ENCODE data around the gene ZCCHC24.
"Not testable (repeated sequence)": the region's sequence is repeated elsewhere in the genome, so short reads cannot be mapped to it uniquely, and the experiment has no call there.

The ZCCHC24 gene

DNA sequence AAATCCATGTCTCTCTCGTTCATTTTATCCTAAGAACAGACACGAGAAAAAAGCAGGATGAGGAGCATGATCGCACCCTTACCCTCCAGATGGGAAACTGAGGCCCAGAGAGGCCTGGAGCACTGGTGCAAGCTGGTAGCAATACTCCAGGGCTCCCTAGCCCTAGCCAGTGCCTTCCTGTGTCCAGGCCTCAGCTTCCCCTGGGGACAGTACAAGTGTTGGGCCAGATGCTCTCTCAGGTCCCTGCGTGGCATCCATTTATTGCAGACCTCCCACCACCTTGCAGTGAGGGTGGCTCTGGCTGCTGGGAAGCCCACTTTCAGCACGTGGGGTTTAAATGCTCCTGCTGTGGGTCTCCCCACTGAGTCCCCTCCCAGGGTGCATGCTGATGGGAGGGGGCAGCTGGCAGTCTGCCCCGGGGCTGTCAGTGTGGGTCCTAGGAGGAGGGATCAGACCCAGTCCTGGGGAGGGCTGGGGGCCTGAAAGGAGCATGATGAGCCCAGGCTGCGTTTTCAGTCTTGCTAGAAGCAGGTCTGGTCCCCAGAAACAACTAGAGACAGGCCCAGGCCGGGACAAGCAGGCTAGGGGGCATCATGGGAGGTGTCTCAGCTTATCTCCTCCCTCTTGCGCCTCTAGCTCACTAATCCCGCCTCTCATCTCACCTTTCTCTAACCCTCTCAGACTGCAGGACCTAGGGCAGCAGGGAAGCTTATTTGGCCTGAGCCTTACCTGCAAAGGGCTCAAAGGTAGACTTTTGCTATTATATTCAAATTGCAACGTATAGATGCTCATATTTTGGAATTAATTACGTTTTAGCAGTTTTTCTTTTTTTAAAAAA is 98.8 kb downstream of the ZCCHC24 start:
- no peak for DNase-seq (ENCODE audit: low spot score)

DNA sequence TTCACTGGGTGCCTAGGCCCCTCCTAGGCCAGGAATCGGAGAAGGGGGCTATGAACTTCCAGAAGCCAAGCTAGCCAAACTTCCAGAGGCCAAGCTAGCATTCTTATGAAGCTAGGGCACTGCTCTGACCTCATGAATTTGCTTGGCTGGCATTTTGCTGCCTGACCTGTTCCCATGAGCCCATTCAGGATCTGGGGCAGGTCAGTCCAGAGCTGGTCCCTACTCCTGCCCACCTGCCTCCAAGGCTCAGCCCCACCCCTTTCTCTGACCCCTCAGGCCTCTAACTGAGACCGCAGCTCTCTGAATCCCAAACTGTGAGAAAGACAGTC is 99.4 kb downstream of the ZCCHC24 start:
- no peak for DNase-seq (ENCODE audit: low spot score)

DNA sequence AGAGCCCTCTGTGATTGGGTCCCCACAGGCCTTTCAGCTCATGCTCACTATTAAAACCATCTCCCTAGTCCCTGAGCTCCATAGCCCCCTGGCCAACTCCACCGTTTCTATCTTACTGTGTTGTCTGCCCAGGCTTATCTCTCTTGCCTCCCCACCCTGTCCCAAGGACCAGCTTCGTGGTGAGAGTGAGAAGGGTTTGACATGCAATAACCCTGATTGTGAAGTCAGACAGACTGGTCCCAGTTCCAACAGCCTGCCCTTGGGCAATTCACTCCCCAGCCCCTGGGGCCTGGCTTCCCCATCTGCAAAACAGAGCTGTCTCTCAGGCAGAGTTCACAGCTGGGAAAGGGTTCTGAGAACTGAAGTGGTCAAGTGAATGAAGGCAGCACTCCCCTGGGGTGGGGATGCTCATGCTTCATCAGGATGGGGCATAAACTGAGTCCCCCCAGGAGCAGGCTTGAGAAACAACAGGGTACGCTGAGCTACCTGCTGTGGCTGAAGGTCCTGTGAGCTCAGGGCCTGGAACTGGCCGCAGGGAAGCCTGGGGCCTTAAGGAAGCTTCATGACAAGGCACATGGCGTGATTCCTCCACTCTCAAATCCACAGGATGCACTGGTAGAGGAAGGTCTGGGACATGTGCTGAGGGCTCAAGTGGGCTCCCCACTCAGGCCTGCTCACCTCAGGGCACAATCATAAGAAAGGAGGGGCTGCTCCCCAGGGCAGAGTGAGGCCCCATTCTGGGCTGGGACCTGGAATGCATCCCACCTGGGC is 100.0 kb downstream of the ZCCHC24 start:
- DNase-seq (ENCODE audit: low spot score) = no peak

DNA sequence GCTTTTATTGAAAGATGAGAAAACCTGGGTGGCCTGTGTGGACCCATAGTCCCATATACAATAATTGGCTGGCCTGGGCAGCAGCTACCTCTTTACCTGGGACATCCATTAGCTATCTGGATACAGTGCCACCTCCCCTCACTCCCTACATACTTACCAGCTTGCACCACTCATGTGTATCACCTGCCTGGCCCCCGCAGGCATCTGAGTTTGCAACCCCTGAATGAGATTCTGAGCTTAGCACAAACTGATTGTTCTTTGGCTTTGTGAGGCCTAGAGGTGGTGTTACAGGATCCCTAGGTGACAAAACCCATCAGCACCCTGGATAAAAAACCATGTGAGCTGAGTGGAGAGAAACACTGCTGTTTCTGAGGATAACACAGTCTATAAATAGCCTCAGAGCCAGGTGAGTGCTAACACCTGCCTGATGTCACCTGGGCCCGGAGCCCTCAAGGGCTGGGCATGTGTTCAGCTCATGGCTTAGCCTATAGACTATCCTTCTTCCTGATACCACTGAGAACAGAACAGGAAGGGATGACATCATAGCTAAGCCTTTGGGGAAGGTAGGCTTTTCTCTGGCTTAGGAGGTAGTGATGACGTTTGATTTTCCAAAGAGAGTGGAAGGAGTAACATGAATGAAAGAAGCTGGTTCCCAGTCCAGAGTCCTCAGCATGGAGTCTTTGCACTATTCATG is 100.8 kb downstream of the ZCCHC24 start:
- DNase-seq (ENCODE audit: low spot score) = no peak

DNA sequence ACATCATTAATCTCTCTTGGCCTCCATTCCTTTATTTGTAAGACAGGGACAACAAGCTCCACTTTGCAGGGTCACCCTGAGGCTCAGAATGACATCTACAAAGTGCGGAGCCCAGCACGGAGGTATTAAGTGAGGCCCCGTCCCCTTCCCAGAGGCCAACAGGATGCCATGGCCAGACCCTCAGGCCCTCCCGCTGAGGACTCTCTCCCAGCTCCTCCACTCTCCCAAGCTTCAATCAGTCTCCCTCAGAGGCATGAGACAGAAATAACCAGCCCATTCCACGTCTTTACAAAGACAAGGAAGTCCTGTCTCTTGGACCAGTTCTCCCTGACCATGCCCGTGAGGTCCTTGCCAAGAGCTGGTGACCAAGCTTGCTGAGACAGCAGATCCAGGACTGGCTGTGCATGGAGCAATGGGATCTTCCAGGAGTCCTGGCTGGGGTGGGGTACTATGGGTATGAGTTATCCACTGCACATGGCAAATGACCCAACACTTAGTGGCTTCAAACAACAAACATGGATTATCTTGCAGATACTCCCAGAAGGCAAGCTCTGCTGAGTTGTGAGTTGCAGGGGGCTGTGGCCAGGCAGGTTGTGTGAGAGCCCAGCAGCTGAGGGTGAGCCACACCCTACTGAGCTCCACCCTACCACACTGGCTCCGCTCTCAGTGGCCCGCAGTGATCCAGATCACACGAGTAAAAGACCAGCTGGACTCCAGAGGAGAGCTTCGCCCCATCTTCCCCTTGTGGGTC is 102.4 kb downstream of the ZCCHC24 start:
- DNase-seq (ENCODE audit: low spot score) = no peak

DNA sequence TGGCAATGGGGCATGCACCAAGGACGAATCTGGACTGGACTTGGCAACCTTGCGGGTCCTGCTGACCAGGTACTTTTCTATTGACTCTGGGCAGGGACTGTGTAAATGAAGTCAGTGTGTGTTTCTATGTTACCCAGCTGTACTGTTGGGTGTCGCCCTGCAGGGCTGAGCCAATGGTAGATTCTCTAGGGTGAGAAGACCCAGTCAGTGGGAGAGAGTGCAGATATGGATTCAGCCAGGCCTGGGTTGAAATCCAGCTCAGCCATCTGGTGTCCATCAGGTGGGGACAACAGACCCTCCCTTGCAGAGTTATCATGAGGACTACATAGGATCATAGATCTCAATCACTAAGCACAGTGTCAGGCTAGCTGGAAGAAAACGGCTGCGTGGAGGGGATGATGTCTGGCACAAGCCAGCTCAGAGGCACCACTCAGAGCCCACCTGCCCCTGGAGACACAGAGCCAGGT is 103.1 kb downstream of the ZCCHC24 start:
- DNase-seq (ENCODE audit: low spot score) = no peak

DNA sequence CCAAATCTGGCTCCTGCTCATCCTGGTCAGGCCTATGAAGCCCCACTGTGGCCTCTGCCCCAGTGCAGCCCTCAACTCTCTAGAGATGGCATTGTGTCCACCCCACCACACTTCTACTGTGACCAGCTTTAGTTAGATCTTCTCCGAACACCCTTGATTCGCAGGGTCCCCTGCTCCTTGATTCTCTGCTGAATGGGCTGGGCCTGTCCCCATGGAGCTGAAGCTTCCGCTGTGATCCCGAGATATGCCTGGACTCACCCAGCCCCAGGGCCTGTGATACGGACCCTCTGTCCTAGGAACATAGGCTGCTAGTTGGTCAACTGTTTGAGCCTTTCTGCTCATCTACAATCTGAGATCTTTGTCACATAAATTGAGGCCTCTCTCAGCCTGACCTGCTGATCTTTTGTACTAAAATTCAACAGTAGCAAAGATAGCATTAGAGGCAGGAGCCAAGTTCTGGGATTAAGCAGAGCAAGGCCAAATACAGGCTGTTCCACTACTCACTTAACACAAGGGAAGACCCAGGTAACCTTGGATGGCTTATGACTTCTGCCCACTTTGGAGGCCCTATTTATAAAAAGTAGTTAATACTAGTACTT is 104.7 kb downstream of the ZCCHC24 start:
- no peak for DNase-seq (ENCODE audit: low spot score)

DNA sequence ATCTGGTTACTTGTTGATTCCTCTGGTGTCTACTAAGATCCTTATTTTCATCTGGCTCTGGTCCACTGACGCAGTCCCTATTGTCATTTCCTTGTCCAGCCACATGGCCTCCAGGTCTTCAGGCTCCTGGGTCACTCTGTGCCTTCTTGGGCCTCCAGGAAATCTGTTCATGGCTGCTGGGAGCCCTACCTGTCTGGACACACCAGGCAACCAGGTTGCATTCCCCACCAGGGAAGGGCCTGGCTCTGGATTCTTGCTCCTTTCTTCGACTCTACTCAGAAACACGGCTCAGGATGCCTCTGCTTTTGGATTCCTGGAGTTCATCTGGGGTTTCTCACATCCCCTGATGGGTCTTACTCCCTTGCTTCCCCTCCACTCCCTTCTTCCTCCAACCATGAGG is 106.2 kb downstream of the ZCCHC24 start:
- DNase-seq (ENCODE audit: low spot score) = no peak

DNA sequence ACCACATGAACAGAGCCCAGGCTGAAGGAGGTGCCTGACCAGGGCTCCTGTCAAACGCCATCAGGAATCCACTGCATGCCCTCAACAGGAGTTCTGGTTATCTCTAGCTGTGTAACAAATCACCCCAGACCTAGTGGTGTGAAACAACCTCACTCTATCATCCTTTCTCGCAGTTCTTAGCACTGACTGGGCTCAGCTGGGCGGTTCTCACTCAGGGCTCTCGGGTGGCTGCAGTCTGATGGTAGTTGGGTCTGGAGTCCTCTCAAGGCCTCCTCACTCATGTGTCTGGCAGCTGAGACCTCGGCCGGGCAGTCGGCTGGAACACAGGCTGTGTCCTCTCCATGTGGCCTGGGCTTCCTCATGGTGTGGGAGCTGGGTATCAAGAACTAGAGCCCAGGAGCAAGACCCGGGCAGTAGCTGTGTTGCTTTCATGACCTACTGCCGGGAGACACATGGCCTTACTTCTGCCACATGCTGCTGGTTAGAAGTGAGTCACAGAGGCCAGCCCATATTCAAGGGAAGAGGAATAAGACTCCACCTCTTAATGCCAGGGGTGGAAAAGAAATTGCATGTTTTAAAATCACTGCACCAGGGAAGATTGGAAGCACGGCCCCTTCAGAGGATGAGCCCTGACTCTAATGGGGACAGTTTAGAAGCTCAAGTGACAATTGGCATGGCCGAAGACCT is 107.5 kb downstream of the ZCCHC24 start:
- not testable (repeated sequence) for DNase-seq (ENCODE audit: low spot score)

DNA sequence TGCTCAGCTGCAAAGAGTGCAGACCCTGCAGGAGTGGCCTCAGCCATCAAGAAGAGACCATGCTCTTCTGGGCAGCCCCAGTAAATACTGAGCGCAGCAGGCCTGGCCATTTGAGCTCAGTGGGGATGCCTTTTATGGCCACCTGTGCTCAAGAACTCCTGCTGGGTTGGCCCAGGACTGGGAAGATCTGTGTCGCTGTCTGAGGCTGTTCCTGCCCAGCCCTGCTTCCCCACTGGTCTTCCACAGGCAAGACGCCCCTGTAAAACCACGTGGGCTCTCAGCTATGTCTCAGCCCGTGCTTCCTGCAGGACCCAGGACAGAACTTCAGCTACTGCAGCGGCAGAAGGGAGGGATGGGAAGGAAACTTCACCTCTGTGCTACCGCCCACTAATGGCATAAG is 108.7 kb downstream of the ZCCHC24 start:
- DNase-seq (ENCODE audit: low spot score) = no peak

DNA sequence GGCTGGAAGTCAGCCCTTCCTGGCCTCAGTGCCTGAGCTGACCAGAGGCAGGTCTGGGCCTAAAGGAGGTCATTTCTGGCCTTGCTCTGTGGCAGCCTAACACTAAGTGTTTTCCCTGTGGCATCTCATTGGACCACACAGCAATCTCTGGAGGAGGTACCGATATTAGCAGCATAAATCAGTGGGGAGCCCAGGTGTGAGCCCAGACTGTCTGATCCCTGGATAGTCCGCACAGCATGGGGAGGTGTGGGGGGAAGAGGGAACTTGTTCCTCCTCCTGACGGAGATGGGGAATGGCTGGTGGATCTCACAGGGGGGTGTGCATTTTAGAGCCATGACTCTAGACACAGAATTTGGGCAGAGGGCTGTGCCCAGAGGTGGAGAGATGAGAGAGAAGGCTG is 109.1 kb downstream of the ZCCHC24 start:
- no peak for DNase-seq (ENCODE audit: low spot score)

DNA sequence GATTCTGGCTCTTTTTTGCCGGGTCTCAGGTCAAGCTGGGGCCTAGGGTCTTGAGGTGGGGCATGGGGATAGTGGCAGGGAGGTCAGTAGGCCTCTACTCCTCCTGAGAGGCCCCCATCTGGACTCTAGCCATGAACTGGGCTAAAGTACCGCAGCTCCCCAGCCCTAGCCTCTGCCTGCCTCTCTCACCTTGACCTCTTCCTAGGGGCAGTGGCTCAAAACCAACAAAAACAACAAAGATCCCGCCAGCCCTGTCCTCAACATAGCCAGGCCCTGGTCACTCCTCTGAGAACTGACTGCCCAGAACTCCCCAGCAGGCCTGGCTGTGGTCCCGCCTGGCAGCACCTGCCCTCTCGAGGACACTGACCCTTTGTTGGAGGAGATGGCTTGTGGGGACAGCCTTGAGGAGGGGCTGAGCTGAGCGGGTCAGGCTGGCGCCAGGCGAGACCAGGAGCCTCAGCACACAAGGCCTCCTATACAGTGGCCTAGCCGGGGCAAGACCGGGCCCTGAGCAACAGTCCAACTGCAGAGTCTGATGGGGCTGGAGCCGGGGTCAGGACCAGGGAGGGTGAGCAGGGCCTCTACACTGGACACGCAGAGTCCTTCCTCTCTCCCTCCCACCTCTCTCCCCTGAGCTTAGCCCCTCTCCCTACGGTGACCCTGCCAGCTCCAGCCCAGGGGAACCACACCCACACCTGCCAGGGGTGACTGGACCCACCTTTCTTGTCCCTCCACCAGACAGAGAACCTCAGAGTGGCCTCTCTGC is 109.8 kb downstream of the ZCCHC24 start:
- DNase-seq (ENCODE audit: low spot score) = no peak

DNA sequence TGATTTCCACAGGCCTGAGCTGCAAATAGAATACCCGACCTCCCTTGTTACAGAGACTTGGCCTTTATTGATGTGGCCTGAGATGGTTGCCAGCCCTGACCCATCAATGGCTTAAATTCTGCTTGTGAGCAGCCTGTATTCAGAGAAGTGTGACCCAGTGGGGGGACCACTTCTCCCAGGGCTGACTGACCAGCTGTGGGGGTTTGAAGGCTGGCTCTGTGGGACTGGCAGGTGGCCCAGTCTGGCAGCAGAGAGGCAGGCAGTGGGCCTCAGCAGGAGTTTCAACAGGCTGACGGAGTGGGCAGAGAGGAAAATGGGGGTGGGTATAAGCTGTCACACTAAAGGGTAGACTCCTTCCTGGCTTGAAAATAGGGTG is 110.3 kb downstream of the ZCCHC24 start:
- no peak for DNase-seq (ENCODE audit: low spot score)

DNA sequence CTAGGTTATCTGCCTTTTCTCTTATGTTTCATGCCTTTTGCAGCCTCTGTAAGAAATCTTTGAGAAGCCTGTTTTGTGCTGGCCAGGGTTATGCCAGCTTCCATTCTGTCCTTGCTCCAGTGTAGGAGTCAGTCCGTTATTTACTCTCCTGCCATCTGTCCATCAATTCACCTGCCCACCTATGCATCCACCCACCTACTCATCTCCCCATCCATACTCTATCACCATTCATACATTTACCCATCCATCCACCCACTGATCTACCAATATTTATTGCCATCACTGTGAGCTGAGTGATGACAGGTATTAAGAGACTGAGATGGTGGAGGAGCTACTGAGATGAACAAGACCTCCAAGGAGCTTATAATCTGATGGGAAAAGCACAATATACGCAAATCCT is 110.9 kb downstream of the ZCCHC24 start:
- no peak for DNase-seq (ENCODE audit: low spot score)

DNA sequence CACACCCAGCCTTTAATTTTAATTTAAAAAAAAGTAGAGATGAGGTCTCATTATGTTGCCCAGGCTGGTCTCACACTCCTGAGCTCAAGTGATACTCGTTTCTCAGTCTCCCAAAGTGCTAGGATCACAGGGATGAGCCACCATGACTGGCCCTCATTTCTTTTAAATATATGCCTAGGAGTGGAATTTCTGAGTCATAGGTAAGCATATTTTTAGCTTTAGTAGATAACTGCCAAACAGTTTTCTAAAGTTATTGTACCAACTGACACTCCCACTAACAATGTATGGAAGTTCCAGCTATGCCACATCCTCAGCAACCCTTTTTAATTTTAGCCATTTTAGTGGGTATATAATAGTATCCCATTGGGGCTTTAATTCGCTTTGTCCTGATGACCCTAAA is 111.9 kb downstream of the ZCCHC24 start:
- no peak for DNase-seq (ENCODE audit: low spot score)

DNA sequence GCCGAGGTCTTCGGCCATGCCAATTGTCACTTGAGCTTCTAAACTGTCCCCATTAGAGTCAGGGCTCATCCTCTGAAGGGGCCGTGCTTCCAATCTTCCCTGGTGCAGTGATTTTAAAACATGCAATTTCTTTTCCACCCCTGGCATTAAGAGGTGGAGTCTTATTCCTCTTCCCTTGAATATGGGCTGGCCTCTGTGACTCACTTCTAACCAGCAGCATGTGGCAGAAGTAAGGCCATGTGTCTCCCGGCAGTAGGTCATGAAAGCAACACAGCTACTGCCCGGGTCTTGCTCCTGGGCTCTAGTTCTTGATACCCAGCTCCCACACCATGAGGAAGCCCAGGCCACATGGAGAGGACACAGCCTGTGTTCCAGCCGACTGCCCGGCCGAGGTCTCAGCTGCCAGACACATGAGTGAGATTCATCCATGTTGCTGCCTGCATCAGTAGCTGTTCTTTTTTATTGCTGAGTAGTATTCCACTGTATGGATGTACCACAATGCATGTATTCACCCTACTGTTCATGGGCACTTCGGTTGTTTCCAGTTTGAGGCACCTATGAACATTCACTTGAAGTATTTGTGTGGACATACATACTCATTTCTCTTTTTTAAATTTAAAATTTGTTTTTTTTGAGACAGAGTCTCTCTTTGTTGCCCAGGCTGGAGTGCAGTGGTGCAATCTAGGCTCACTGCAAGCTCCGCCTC is 112.7 kb downstream of the ZCCHC24 start:
- DNase-seq (ENCODE audit: low spot score) = not testable (repeated sequence)

All from CD4-positive, alpha-beta T cell treated with Interleukin-2 at 100 ng/mL for 4 hours (primary cell).